H1 (cell line): ENCODE results near the gene RAB35. TPM values are rescaled to one million over a fixed set of nuclear protein-coding genes. Genes with fewer than 3 reads are reported as not detected.

Experiments
- KDM1A ChIP-seq: fragments of 200-600, 300-600 bp; sonication (generic); IDR thresholded peaks from 2 replicates; pipeline ENCODE4 v1.7.1; 2016; ENCODE audit warnings: mild to moderate bottlenecking, low read length, borderline replicate concordance
- RAD21 ChIP-seq, 2 experiments: IDR thresholded peaks in 1 of 2; conservative IDR thresholded peaks in 1 of 2; 2 replicates each; pipeline ENCODE4 v1.6.1; 2011; ENCODE audit warnings: low read depth in 2 of 2, low read length in 2 of 2, improper control_type of control experiment in 1 of 2, inconsistent platforms in 1 of 2, mild to moderate bottlenecking in 1 of 2, moderate library complexity in 1 of 2
- SIX5 ChIP-seq: IDR thresholded peaks from 2 replicates; pipeline ENCODE4 v1.6.1; 2011; ENCODE audit warnings: mild to moderate bottlenecking, low read depth, low read length
- SRF ChIP-seq: IDR thresholded peaks from 2 replicates; pipeline ENCODE4 v1.6.1; 2011; ENCODE audit warnings: mild to moderate bottlenecking, low read depth, low read length, moderate library complexity
- polyA plus RNA-seq, 7 experiments: library from polyadenylated mRNA; depleted of rRNA in 3 of 7; stranded (reverse) in 5 of 7; unstranded in 2 of 7; fragments of >200 nt in 5 of 7; fragments of 200-250 nt in 2 of 7; gene quantifications; 1 replicate in 5 of 7; 2 replicates in 1 of 7; 4 replicates in 1 of 7; pipeline versions ENCODE4 v1.2.1 to v1.2.3, GENCODE V29; 2011 to 2013; ENCODE audit warnings: missing spikeins in 2 of 7, mixed read lengths in 2 of 7
- total RNA-seq: library from RNA; stranded (reverse); fragmentation: NEBNext Ultra II Directional; extraction: Animal tissue kit (Norgen Biotek cat#: 25700); gene quantifications from 2 replicates; pipeline ENCODE4 v1.2.1, GENCODE V29; 2021
- TF ChIP-seq, protein P1 (sequence below): IDR thresholded peaks from 2 replicates; pipeline ENCODE4 v1.6.1; 2012; ENCODE audit warnings: inconsistent platforms

Gene RAB35
- total and polyA plus RNA-seq, 2 of the 8 experiments (the other 6 are each of a cell fraction or from before 2014, with no cell fraction given) = 33.4 to 39.0 TPM

DNA sequence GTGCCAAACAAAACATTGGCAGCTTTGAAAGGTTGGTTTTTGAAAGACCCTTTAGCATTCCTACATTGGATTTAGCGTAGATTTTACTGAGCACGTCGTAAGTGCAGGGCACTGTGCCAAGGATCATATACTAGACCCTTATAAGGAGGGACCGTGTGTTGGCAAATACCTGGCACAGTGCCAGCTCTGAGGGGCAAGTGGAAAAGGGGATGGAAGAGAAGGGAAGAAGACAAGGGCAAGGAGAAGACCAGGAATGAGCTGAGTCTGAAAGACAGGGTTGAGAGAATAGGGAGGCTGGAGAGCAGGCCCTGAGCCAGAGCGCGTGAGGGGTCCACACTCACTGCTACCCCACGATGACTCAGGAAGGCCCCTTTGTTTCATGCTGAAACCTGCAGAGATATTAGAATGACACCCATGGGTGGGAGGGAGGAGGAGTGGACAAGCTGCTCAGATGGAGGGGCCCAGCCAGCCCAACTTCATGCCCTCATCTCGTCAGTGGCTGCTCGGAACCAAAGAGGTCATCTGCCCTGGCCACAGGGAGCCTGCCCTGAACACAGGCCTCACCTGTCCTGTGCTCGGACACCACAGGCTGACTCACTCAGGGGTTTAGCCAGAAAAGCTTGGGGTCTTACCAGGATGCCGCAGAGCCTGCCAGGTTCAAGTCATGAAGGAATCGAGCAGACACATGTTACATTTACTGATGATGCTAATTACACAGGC, 25.0 kb downstream of the RAB35 start (continued):
- TF ChIP-seq, protein P1, sequence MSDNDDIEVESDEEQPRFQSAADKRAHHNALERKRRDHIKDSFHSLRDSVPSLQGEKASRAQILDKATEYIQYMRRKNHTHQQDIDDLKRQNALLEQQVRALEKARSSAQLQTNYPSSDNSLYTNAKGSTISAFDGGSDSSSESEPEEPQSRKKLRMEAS = no peak
- TF ChIP-seq RAD21 (IDR thresholded peaks at IDR 0.05 in 1 of 2, conservative IDR thresholded peaks at IDR 0.05 in 1 of 2; ENCODE audit: low read depth in 2 of 2, low read length in 2 of 2) (no peak), KDM1A (no peak), SIX5 (no peak), SRF (no peak)
